Muscle of arm (tissue), 12 donors: ENCODE measurements around the gene LRFN3. TPM values are rescaled to one million over a fixed set of nuclear protein-coding genes. Genes with fewer than 3 reads are reported as not detected.
"Not testable (repeated sequence)": the region's sequence is repeated elsewhere in the genome, so short reads cannot be mapped to it uniquely, and the experiment has no call there.

Experiments used
- DNase-seq: peaks from one replicate; pipeline ENCODE4 v3.0.0-alpha.2; 2013
- polyA plus RNA-seq, 12 donors: library from polyadenylated mRNA; unstranded; fragments of 120-200 nt; gene quantifications; one replicate each; pipeline ENCODE4 v1.2.1, GENCODE V29; 2013; ENCODE audit not compliant: insufficient read length in 12 of 12

Gene LRFN3
- polyA plus RNA-seq, 12 donors = 4.2 to 13.9 (median 7.6) TPM; not detected in 1

- DNase-seq = no peak
These were observed 2.4 kb downstream of the LRFN3 start for GRCh38 chr19:35938282-35939224.

- no peak for DNase-seq
These were observed 3.3 kb downstream of the LRFN3 start for GRCh38 chr19:35939307-35940077.

GRCh38 chr19:35940078-35940775, 4.1 kb downstream of the LRFN3 start:
- DNase-seq = no peak

- no peak for DNase-seq
These were observed 4.7 kb downstream of the LRFN3 start for GRCh38 chr19:35940839-35941238.

GRCh38 chr19:35942235-35942634, 6.1 kb downstream of the LRFN3 start:
- DNase-seq = no peak

GRCh38 chr19:35943321-35944301, 7.4 kb downstream of the LRFN3 start:
- DNase-seq = no peak

- no peak for DNase-seq
These were observed 8.4 kb downstream of the LRFN3 start for GRCh38 chr19:35944556-35944955.

- DNase-seq = no peak
These were observed 9.1 kb downstream of the LRFN3 start for GRCh38 chr19:35945121-35945790.

- DNase-seq = no peak
These were observed 10.0 kb downstream of the LRFN3 start for GRCh38 chr19:35946203-35946602.

- DNase-seq = no peak
These were observed 13.0 kb downstream of the LRFN3 start for GRCh38 chr19:35949131-35949530.

- no peak for DNase-seq
These were observed 19.9 kb downstream of the LRFN3 start for GRCh38 chr19:35955881-35956634.

GRCh38 chr19:35957411-35957810, 21.2 kb downstream of the LRFN3 start:
- not testable (repeated sequence) for DNase-seq

GRCh38 chr19:35958660-35959039, 22.5 kb downstream of the LRFN3 start:
- DNase-seq = no peak

- no peak for DNase-seq
These were observed 23.1 kb downstream of the LRFN3 start for GRCh38 chr19:35959040-35959967.

- no peak for DNase-seq
These were observed 23.8 kb downstream of the LRFN3 start for GRCh38 chr19:35959968-35960320.

- DNase-seq = no peak
These were observed 24.3 kb downstream of the LRFN3 start for GRCh38 chr19:35960432-35960972.

- peak; percentile 70 for DNase-seq
These were observed 27.3 kb downstream of the LRFN3 start for GRCh38 chr19:35963514-35963913.

- DNase-seq = no peak
These were observed 30.6 kb downstream of the LRFN3 start for GRCh38 chr19:35966771-35967170.
